Activated naive CD4-positive, alpha-beta T cell (primary cell): ENCODE data around the gene IL1RAP.

Experiments used
- DNase-seq, 4 experiments: peaks; one replicate each; lab custom pipeline; 2025; lab: John Stamatoyannopoulos, UW

IL1RAP gene

GRCh38 chr3:190577225-190577624 is 63.3 kb downstream of the IL1RAP start:
- no peak for DNase-seq

GRCh38 chr3:190579514-190580137 is 65.7 kb downstream of the IL1RAP start:
- no peak for DNase-seq

GRCh38 chr3:190580417-190580816 is 66.5 kb downstream of the IL1RAP start:
- DNase-seq, result no peak

- DNase-seq, result no peak
Measured at GRCh38 chr3:190581041-190581541, 67.2 kb downstream of the IL1RAP start.

- DNase-seq, result no peak
Measured at GRCh38 chr3:190582667-190583066, 68.8 kb downstream of the IL1RAP start.

GRCh38 chr3:190585805-190586630 is 72.1 kb downstream of the IL1RAP start:
- no peak for DNase-seq

- no peak for DNase-seq
Measured at GRCh38 chr3:190586631-190587011, 72.7 kb downstream of the IL1RAP start.

GRCh38 chr3:190588570-190588969 is 74.7 kb downstream of the IL1RAP start:
- no peak for DNase-seq

- no peak for DNase-seq
Measured at GRCh38 chr3:190589326-190589725, 75.4 kb downstream of the IL1RAP start.

GRCh38 chr3:190591080-190591479 is 77.2 kb downstream of the IL1RAP start:
- no peak for DNase-seq

- DNase-seq, result no peak
Measured at GRCh38 chr3:190593075-190593474, 79.2 kb downstream of the IL1RAP start.

- no peak for DNase-seq
Measured at GRCh38 chr3:190594171-190594570, 80.3 kb downstream of the IL1RAP start.

- no peak for DNase-seq
Measured at GRCh38 chr3:190595179-190595795, 81.4 kb downstream of the IL1RAP start.

- no peak for DNase-seq
Measured at GRCh38 chr3:190595807-190596206, 81.9 kb downstream of the IL1RAP start.

- DNase-seq, result no peak
Measured at GRCh38 chr3:190596349-190597285, 82.7 kb downstream of the IL1RAP start.

GRCh38 chr3:190597291-190597690 is 83.4 kb downstream of the IL1RAP start:
- DNase-seq, result no peak

- DNase-seq, result no peak
Measured at GRCh38 chr3:190601622-190602021, 87.7 kb downstream of the IL1RAP start.

- DNase-seq, result no peak
Measured at GRCh38 chr3:190605385-190605784, 91.5 kb downstream of the IL1RAP start.

- no peak for DNase-seq
Measured at GRCh38 chr3:190606596-190606995, 92.7 kb downstream of the IL1RAP start.

GRCh38 chr3:190607021-190607420 is 93.1 kb downstream of the IL1RAP start:
- no peak for DNase-seq

- no peak for DNase-seq
Measured at GRCh38 chr3:190608850-190609589, 95.1 kb downstream of the IL1RAP start.
